Large intestine (tissue), 3 donors: ENCODE results near the gene PTX4. TPM values are rescaled to one million over a fixed set of nuclear protein-coding genes. Genes with fewer than 3 reads are reported as not detected.

ENCODE experiments used
- DNase-seq, 2 donors: peaks; one replicate each; pipeline versions ENCODE4 v3.0.0 to v3.0.0-alpha.2; 2013
- H3K27ac ChIP-seq: one replicate; pipeline ENCODE4 v1.5.1; 2013; ENCODE audit warnings: low read length
- H3K27me3 ChIP-seq: 2 replicates; pipeline ENCODE4 v1.6.1; 2013; ENCODE audit warnings: low read length; ENCODE audit not compliant: control insufficient read depth, insufficient read depth
- H3K36me3 ChIP-seq: 2 replicates; pipeline ENCODE4 v1.6.1; 2013; ENCODE audit warnings: low read length; ENCODE audit not compliant: control insufficient read depth, insufficient read depth
- H3K4me1 ChIP-seq: one replicate; pipeline ENCODE4 v1.6.1; 2013; ENCODE audit warnings: low read length; ENCODE audit not compliant: control insufficient read depth, insufficient read depth
- H3K4me3 ChIP-seq: one replicate; pipeline ENCODE4 v1.5.1; 2013; ENCODE audit warnings: low read length
- H3K9me3 ChIP-seq: one replicate; pipeline ENCODE4 v1.6.1; 2013; ENCODE audit warnings: mild to moderate bottlenecking, low read depth, low read length, moderate library complexity; ENCODE audit not compliant: control insufficient read depth
- WGBS: methylation state at CpG from one replicate; pipeline ENCODE4 v1.1.5; 2013; ENCODE audit warnings: low lambda C conversion rate; ENCODE audit not compliant: insufficient coverage; 5-methylcytosine and 5-hydroxymethylcytosine counted together
- polyA plus RNA-seq: library from polyadenylated mRNA; unstranded; fragments of 120-200 nt; gene quantifications from one replicate; pipeline ENCODE4 v1.2.1, GENCODE V29; 2013

PTX4 gene
- polyA plus RNA-seq, 1 donor = 0.19 TPM

DNA sequence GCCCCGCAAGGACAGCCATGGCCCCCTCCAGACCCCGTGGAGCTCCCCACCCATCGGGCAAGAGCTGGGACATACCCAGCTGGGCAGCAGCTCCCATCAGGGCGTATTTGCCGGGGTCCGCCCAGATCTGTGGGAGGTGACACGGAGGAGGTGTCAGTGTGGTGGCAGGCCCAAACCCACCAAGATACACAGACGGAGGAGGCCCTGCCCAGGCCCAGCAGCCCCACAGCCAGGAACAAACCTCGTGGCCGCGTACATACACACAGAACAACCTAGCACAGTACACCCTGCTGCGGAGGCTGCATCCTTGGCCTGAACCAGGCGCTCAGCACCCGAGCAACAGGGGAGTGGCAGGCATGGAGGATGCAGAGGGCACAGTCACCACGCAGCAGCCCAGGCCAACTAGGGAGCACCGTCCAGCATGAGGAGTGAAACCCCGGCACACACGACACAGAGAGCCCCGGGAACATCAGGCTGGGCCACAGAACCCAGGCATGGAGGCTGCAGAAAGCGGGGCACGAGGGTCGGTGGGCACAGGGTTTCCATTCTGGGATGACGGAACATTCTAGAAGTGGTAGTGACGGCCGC, 39.4 kb downstream of the PTX4 start:
- no peak for DNase-seq
- Histone ChIP-seq H3K27me3 (no peaks in the 10 kb centered on the region), H3K4me1 (no peaks in the 10 kb centered on the region), H3K36me3 (peaks cover 75% of the 10 kb centered on the region), H3K4me3 (no peak overlapping the region), H3K27ac (no peak overlapping the region), H3K9me3 (no peaks in the 10 kb centered on the region)
- WGBS = no CpG with 5 or more reads among the region's 25 CpGs

DNA sequence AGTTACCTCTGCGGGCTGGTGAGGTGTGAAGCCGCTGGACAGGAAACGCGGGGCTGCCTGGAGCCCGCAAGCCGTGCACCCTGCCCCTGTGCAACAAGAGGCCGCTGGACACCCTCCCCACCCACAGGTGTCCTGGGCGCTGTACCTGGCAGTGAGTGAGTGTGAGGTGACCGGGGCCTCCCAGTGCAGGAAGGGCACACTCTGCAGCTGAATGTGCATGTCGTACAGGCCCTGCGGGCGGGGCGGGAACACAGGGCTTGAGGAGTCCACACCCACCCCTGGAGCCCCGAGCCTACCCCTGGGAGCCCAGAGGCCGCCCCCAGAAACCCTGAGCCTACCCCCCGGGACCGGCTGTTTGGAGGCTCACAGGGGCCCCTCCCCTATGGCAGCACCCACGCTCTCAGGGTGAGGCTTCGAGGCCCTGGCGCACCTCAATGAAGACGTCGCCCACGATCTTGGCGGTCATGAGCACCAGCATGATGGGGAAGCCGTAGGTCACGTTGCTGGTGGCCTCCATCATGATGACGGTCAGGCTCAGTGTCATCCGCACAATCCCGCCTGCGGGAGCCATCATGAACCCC, 40.1 kb downstream of the PTX4 start:
- Histone ChIP-seq H3K27me3 (no peaks in the 10 kb centered on the region), H3K36me3 (peaks cover 70% of the 10 kb centered on the region), H3K27ac (no peak overlapping the region), H3K4me1 (no peaks in the 10 kb centered on the region), H3K4me3 (no peak overlapping the region), H3K9me3 (no peaks in the 10 kb centered on the region)
- WGBS = no CpG with 5 or more reads among the region's 30 CpGs
- DNase-seq = no peak

DNA sequence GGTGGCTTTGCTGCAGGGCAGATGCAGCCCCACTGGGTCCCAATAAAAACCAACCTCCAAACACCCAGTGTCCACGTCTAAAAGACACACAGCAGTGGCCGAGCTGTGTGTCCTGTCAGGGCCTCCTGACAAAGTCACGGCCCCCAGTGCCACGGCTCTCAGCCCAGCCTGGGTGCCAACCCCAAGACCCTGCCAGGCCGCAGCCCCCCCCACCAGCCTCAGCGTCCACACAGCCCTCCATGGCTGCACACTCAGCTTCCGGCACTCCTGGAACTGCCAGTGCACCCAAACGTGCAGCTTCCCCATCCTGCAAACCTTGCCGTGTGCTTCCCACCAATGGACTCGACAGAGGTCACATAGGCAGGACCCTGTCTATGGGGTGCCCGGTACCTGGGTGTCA, 40.8 kb downstream of the PTX4 start:
- Histone ChIP-seq H3K36me3 (peaks cover 64% of the 10 kb centered on the region), H3K9me3 (no peaks in the 10 kb centered on the region), H3K27me3 (no peaks in the 10 kb centered on the region), H3K4me3 (no peak overlapping the region), H3K4me1 (no peaks in the 10 kb centered on the region), H3K27ac (no peak overlapping the region)
- WGBS = no CpG with 5 or more reads among the region's 11 CpGs
- DNase-seq = no peak

DNA sequence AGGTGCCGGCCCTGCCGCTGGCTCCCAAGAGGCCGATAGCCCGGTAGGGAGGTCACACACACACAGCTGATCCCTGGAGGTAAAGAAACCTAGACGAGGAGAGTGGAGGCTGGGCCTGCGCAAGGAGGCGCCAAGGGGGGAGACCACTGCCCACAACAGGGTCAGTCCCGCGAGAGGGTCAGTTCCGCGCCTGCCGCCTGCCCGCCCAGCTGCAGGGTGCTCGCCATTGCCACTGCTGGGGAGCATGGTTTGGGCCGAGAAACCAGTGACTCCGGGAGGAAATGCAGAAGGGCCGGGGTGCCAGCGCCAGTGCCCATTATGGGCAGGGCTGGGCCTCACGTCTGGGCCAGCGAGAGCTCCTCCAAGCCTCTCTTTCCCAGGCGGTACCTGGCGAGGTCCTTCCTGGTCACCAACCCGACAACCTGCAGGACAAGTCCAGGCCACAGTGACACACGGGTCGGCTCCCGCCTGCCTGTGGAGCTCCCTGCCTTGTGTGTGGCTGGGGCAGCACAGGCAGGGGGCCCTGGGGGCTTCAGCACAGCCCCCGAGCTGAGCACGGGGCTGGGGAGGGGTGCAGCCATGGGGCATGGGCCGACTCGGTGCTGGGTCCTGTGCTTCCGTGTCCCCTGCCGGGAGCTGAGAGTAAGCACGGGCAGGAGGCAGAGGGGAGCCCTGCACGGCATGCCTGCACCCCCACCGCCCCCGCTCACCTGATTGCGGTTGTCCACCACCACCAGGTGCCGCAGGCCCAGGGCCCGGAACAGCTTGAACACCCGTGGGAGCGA, 42.3 kb downstream of the PTX4 start:
- no CpG with 5 or more reads among the region's 41 CpGs for WGBS
- Histone ChIP-seq H3K4me3 (no peak overlapping the region), H3K36me3 (peaks cover 52% of the 10 kb centered on the region), H3K4me1 (no peaks in the 10 kb centered on the region), H3K9me3 (no peaks in the 10 kb centered on the region), H3K27ac (no peak overlapping the region), H3K27me3 (no peaks in the 10 kb centered on the region)
- DNase-seq = no peak

DNA sequence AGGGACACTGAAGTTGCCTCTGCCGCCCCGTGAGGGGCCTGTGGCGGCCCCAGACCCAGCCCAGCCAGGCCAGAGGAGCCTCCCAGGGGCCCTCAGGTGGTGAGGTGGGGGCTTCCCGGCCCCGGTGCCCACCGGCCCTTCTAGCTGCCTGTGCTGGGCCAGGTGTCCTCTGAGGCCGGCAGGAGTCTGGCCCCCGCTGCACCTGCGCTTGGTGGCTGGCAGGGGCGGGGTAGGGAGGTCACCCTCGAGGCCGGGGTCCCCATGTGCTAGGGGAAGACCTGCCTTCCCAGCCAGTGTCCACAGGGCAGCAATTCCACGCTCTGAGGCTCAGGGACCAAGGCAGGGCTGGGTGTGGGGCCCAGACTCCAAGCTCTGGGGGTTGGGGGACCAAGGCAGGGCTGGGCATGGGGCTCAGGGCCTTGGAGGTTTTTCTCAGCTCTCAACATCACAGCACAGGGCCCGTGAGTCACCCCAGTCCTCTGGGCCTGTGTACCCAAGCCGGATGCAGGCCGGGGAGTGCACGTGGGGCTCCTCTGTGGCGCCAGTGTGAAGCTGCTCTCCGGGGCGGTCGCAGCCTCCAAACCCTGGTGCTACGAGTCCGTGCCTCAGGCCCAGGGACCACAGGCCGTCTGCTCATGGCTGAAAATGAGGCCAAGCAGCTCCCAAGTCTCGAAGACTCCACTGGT, 43.1 kb downstream of the PTX4 start:
- WGBS = no CpG with 5 or more reads among the region's 25 CpGs
- Histone ChIP-seq H3K27ac (no peak overlapping the region), H3K27me3 (no peaks in the 10 kb centered on the region), H3K4me3 (no peak overlapping the region), H3K4me1 (no peaks in the 10 kb centered on the region), H3K9me3 (no peaks in the 10 kb centered on the region), H3K36me3 (peaks cover 44% of the 10 kb centered on the region)
- no peak for DNase-seq

DNA sequence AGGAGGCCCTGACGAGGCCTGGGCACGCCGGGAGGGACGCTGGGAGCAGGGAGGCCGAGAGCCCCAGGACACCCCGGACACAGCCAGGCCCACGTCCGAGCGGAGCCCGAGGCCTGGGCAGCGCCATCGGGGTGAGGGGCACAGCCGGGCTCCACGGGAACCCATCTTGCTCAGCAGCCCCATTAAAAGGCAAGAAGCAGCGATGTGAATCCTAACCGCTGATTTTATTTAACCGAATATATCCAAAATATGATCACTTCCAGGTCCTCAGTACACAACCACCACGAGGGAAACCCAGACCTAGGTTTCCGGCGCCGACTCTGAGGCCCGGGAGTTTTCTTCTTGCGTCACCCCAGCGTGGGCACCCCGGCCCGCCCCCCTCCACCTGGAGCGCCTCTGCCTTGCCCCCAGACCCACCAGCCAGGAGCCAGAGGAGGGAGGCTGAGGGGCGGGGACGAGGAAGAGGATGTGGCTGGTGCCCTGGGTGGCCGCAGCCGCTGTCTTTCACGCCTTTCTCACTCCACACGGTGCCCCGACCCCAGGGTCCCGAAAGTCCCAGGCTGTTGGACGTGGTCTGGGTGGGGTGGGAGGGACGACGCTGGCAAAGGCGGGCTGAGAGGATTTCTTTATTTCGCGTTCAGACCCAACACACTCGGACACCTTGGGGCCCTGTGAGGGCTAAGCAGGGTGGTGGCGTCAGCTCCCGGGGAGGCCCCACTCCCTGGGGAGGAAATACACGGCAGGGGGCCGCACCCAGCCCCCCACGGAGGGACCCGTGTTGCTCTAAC, 43.8 kb downstream of the PTX4 start:
- Histone ChIP-seq H3K36me3 (peaks cover 36% of the 10 kb centered on the region), H3K27me3 (no peaks in the 10 kb centered on the region), H3K9me3 (no peaks in the 10 kb centered on the region), H3K4me1 (no peaks in the 10 kb centered on the region), H3K27ac (no peak overlapping the region), H3K4me3 (no peak overlapping the region)
- WGBS = no CpG with 5 or more reads among the region's 48 CpGs
- no peak for DNase-seq

DNA sequence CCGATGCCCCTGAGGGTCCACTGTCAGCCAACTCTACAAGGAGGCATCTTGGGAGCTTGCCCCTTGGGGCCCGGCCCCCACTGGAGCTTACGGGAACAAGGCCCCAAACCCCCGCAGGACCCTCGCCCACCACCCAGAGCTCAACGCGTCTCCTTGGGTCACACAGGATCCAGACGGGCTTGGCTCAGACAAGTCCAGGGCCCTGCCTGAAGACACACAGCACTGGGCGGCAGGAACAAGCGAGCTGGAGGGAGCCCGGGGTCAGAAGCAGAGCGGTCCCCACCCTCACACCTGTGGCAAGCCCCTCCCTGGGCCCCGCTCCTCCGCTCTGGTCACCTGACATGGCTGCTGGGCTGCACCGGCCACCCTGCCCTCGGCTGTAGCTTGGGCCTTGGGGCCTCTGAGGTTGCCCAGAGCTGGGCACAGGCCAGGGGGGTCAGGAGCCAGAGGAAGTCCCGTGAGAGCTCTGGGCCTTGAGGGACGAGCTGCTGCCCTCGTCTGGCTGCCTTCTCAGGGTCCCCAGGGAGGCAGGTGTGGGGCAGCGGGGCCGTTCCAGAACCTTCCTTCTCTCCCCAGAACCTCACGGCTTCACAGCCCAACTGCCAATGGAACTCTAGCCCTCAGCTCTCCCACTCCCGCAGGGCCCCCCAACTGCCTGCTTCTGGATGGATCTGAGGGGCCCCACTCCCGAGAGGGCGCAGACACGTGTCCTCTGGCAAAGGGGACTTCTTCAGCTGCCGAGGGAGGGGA, 44.6 kb downstream of the PTX4 start, which contains the start of gene CCDC154:
TSS of gene CCDC154 (minus strand) at position 577 of the 750 bp plus-strand sequence. CDS start at position 343, 234 bp downstream.
- Histone ChIP-seq H3K4me3 (no peak within 1 kb of the TSS), H3K4me1 (no peaks in the 10 kb centered on the region), H3K27ac (no peak within 1 kb of the TSS), H3K9me3 (no peaks in the 10 kb centered on the region), H3K36me3 (peaks cover 29% of the 10 kb centered on the region), H3K27me3 (no peaks in the 10 kb centered on the region)
- no CpG with 5 or more reads among the region's 27 CpGs for WGBS
- no peak for DNase-seq

DNA sequence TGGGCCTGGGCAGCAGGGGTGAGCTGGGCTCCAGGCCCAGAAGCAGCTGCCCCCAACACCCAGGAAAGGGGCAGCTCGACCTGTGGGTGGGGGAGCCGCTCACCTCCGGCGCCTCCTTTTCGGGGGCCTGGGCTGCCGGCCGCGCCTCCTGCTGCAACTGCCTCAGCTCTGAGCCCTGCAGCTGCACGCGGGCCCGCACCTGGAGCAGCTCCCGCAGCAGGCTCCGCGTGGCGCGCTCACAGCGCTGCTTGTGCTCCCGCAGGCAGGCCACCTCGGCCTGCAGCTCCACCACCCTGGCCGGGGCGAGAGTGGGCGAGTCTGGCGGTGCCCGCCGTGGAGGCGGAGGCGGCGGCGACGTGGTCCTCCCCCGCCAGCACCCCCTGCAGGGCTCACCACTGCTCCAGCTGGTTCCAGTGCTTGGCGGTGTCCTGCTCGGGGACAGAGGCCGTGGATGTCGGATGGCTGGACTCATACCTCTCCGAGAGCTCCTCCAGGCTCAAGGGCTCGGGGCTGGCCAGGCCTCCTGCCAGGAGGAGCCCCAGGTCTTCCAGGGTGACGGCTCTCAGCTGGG, 45.3 kb downstream of the PTX4 start:
- WGBS = no CpG with 5 or more reads among the region's 38 CpGs
- no peaks in the 10 kb centered on the region for H3K4me1 ChIP-seq

DNA sequence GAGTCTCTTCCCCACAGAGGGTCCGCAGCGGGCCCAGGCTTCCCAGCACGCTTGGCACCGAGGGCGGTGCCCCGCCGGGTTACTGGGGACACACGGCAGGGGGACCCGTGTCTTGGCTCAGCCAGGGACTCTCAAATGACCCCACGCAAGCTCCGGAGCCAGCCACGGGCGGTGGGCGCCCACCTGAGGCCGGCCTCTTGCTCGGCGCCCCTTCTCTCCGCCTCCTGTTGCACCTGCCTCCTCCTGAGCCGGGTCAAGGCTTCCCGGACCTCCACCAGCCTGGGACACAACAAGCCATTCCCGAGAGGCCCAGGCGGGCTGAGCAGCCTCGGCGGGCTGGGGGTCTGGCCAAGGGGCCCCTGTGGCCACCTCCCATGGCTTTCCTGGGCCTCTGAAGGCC, 46.0 kb downstream of the PTX4 start:
- no CpG with 5 or more reads among the region's 24 CpGs for WGBS
- Histone ChIP-seq H3K27me3 (no peaks in the 10 kb centered on the region), H3K4me1 (no peaks in the 10 kb centered on the region), H3K36me3 (peaks cover 14% of the 10 kb centered on the region), H3K9me3 (no peaks in the 10 kb centered on the region), H3K27ac (no peak overlapping the region), H3K4me3 (no peak overlapping the region)
- no peak for DNase-seq

More for the DNA sequence above, 45.3 kb downstream of the PTX4 start:
- Histone ChIP-seq H3K9me3 (no peaks in the 10 kb centered on the region), H3K4me3 (no peak overlapping the region), H3K36me3 (peaks cover 22% of the 10 kb centered on the region), H3K27me3 (no peaks in the 10 kb centered on the region), H3K27ac (no peak overlapping the region)
- DNase-seq = no peak
